IPS-18a (cell line): ENCODE results near the gene AOPEP.

Source experiments
- H3K27ac ChIP-seq: one replicate; pipeline ENCODE4 v1.5.1; 2013; ENCODE audit warnings: low read length
- H3K27me3 ChIP-seq: one replicate; pipeline ENCODE4 v1.6.1; 2013; ENCODE audit warnings: mild to moderate bottlenecking, low read length; ENCODE audit not compliant: control insufficient read depth, insufficient read depth
- H3K36me3 ChIP-seq: one replicate; pipeline ENCODE4 v1.6.1; 2013; ENCODE audit warnings: low read depth, low read length; ENCODE audit not compliant: control insufficient read depth
- H3K4me1 ChIP-seq: one replicate; pipeline ENCODE4 v1.6.1; 2013; ENCODE audit warnings: low read depth, low read length; ENCODE audit not compliant: control insufficient read depth
- H3K4me3 ChIP-seq: one replicate; pipeline ENCODE4 v1.5.1; 2013; ENCODE audit warnings: low read length
- H3K9ac ChIP-seq: one replicate; pipeline ENCODE4 v1.6.1; 2013; ENCODE audit warnings: mild to moderate bottlenecking, low read length, moderate library complexity
- H3K9me3 ChIP-seq: one replicate; pipeline ENCODE4 v1.6.1; 2013; ENCODE audit warnings: low read depth, low read length; ENCODE audit not compliant: control insufficient read depth

AOPEP gene

DNA sequence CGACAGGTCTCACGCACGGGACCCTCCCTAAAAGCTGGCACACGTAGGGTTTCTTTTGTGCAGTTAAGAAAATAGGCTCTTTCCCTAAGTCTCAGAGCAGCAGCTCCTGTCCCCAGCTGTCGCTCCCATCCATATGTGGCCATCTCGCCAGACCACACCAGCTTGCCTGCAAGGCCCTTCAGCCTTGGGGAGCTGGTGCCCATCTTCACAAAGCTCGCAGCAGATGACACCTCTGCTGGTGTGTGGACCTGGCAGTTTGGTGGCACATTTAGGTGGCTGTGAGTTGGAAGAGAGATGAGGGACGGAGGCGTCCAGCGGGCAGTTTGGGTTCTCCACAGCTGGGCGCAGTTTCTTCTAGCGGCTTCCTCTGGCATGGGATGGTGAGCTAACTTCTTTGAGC, 352.0 kb downstream of the AOPEP start:
- no peaks in the 10 kb centered on the region for H3K27me3 ChIP-seq
- no peak overlapping the region for H3K27ac ChIP-seq
- H3K4me3 ChIP-seq, result no peak overlapping the region
- no peaks in the 10 kb centered on the region for H3K9me3 ChIP-seq
- H3K4me1 ChIP-seq, result peaks cover 12% of the 10 kb centered on the region
- peaks cover 5% of the 10 kb centered on the region for H3K36me3 ChIP-seq
- no peak overlapping the region for H3K9ac ChIP-seq

DNA sequence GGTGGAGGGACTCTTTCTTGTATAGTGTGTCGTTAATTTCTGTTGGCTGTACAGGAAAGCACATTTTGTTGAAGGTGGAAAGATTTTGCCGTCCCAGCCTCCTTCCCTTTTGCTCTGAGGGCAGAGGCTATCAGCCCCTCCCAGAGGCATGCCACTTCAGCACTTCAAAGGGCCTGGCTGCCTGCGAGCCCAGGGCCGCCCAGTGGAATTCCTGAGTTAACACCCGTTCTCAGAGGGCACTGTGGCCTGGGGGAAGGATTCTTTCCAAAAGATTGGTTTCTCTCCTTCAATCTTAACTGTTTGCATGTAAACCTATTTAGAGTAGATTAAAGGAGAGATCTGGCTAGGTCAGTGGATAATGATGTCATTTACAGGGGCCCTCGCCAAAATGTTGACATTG, 352.4 kb downstream of the AOPEP start:
- Histone ChIP-seq H3K4me3 (no peak overlapping the region), H3K4me1 (peaks cover 12% of the 10 kb centered on the region), H3K27me3 (no peaks in the 10 kb centered on the region), H3K9me3 (no peaks in the 10 kb centered on the region), H3K27ac (no peak overlapping the region), H3K36me3 (peaks cover 7% of the 10 kb centered on the region), H3K9ac (no peak overlapping the region)

DNA sequence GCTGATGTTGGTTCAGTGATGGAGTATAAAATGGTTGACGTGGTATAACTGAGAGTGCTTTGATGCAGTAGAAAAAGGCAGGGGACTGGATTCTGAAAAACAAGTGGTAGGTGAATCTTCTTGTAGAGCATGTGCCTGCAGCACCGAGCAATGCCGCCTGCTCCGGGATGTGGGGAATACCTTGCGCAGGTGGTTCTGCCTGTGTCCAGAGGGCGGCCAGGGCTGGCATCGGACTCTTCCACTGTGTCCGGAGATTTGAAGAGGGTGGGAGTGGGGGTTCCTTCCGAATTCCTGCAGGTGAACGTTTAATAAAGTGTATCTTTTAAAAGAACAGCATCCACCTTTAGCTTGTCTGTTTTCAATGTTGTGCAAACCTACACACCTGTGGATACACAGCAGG, 353.0 kb downstream of the AOPEP start:
- Histone ChIP-seq H3K4me3 (no peak overlapping the region), H3K27ac (no peak overlapping the region), H3K9ac (no peak overlapping the region), H3K36me3 (peaks cover 7% of the 10 kb centered on the region), H3K9me3 (no peaks in the 10 kb centered on the region), H3K27me3 (no peaks in the 10 kb centered on the region), H3K4me1 (peaks cover 12% of the 10 kb centered on the region)

DNA sequence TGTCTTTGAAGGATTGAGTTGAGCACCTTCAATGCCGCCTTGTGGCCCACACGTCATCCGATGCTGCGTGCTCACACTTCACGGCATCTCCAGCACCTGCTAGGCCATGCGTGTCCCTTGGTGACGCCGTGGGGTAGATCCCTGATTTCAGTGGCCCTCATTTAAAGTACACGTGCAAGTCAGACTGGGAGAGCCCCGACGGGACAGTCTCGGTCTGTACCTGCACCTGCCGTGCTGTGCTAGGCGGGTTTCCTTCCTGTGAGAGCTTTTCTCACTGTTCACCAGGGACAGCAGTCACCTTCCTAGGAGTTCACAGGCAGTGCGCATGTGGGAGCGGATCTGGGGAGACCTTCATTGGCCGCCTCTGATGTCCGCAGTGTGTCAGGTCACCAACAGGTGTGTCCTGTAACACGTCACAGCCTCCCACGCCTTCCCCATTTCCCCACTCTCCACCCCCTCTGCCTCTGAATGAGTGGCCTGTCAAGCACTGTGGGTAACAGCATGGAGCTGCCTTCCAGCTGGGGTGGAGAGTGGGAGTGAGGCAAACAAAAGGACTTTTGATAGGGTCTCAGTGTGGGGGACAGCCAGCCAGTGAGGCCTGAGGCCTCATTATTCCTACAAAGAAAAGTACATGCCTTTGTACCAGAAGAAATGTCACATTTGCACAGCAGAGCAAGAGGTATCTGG, 354.6 kb downstream of the AOPEP start:
- Histone ChIP-seq H3K27me3 (no peaks in the 10 kb centered on the region), H3K9me3 (no peaks in the 10 kb centered on the region), H3K36me3 (peaks cover 7% of the 10 kb centered on the region), H3K4me1 (peaks cover 12% of the 10 kb centered on the region), H3K4me3 (no peak overlapping the region), H3K27ac (no peak overlapping the region), H3K9ac (no peak overlapping the region)

DNA sequence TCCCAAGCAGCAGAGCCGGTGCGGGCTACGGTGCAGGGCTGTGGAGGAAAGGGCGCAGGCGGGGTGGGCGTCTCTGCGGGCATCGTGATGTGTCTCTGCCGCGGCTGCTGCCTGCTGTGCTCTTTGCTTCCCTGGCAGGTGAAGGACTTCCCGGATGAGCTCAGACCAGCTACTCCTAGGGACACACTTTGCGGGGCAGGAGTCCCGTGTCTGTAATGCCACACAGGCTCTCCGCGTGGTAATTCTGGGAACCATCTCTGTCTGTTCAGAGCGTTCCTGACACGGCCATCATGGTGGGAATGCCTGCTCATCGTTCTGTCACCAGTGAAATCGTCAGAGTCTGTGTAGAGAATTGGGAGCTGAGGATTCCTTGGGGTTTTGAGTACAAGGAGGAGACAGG, 355.5 kb downstream of the AOPEP start:
- Histone ChIP-seq H3K9me3 (no peaks in the 10 kb centered on the region), H3K27me3 (no peaks in the 10 kb centered on the region), H3K4me1 (peaks cover 12% of the 10 kb centered on the region), H3K4me3 (no peak overlapping the region), H3K36me3 (peaks cover 7% of the 10 kb centered on the region), H3K27ac (no peak overlapping the region), H3K9ac (no peak overlapping the region)

DNA sequence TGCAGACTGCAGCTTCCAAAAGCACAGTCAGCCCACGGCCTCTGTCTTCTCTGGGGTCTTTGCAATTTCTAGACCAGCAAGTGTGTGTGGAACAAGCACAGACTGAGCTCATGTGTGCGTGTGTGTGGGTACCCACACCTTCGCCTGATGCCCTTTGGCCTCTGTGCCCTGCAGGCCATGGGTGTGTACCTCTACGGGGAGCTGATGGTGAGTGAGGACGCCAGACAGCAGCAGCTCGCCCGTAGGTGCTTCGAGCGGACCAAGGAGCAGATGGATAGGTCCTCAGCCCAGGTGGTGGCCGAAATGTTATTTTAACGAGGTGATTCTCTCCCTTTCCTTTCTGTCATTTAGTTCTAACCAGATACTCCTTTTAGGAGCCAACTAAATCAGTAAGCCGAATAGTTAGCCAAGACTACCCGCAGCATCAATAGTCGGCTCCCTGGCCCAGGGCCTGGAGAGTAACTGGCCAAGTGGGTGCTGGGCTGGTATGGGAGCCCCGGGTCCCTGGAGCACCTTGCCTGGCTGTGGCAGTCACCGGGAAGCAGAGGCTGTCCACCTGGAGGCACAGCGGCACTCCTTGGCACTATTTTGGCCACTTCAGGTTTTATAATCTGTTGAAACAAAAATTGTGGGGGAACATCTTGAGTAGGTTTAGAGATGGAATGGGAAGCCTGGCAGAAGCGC, 356.0 kb downstream of the AOPEP start:
- no peak overlapping the region for H3K27ac ChIP-seq
- H3K36me3 ChIP-seq, result peaks cover 7% of the 10 kb centered on the region
- H3K9ac ChIP-seq, result no peak overlapping the region
- peaks cover 12% of the 10 kb centered on the region for H3K4me1 ChIP-seq
- no peaks in the 10 kb centered on the region for H3K27me3 ChIP-seq
- no peaks in the 10 kb centered on the region for H3K9me3 ChIP-seq
- no peak overlapping the region for H3K4me3 ChIP-seq

DNA sequence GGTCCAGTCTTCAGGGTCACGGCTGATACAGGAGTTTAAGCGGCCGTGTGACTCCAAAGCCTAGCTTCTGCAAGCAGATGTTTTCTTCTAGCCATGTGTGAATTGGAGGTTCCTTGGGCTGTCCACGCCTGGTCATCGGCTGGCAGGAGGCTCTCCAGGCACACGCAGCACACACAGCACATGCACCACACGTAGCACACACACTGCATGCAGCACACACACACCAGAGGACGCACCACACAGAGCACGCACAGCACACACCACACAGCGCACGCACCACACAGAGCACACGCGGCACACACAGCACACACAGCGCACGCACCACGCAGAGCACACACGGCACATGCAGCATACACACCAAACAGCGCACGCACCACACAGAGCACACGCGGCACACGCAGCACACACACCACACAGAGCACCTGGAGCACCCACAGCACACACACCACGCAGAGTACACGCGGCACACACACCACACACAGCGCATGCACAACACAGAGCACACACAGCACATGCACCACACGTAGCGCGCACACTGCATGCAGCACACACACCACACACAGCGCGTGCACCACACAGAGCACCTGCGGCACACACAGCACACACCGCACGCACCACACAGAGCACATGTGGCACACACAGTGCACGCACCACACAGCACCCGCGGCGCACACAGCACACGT, 356.7 kb downstream of the AOPEP start:
- Histone ChIP-seq H3K4me3 (no peak overlapping the region), H3K9me3 (no peaks in the 10 kb centered on the region), H3K9ac (no peak overlapping the region), H3K36me3 (peaks cover 7% of the 10 kb centered on the region), H3K4me1 (peaks cover 12% of the 10 kb centered on the region), H3K27ac (no peak overlapping the region), H3K27me3 (no peaks in the 10 kb centered on the region)

DNA sequence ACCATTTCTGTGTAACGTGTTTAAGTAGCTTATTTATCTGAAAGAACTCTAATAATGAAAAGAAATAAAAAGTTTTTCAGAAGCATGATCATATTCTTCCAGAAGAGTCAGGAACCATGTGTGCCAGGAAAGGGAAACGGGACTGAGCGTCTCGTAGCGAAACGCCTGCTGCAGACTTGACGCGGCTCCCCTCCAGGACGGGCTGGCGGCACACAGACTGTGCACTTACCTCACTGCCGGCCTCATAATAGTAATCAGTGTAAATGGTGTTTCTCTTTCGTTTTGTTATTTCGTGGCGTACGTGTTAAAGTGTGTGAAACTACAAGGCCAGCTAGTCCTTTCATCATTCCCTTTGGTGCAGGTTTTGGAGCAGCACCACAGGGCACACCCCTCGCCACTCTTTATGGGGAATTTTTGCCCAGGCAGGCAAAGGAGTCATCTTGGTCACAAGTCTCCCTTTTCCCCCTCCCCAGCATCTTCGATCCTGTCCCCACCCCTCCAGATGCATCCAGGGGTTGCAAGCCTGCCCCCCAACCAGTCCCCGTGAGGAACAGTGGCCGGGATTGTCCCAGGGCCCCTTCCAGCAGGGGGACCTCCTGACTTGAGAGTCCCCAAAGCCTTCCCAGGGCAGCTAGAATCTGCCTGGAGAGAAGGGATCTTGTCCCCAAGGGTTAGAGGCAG, 357.9 kb downstream of the AOPEP start:
- H3K27me3 ChIP-seq, result no peaks in the 10 kb centered on the region
- H3K27ac ChIP-seq, result no peak overlapping the region
- peaks cover 7% of the 10 kb centered on the region for H3K36me3 ChIP-seq

DNA sequence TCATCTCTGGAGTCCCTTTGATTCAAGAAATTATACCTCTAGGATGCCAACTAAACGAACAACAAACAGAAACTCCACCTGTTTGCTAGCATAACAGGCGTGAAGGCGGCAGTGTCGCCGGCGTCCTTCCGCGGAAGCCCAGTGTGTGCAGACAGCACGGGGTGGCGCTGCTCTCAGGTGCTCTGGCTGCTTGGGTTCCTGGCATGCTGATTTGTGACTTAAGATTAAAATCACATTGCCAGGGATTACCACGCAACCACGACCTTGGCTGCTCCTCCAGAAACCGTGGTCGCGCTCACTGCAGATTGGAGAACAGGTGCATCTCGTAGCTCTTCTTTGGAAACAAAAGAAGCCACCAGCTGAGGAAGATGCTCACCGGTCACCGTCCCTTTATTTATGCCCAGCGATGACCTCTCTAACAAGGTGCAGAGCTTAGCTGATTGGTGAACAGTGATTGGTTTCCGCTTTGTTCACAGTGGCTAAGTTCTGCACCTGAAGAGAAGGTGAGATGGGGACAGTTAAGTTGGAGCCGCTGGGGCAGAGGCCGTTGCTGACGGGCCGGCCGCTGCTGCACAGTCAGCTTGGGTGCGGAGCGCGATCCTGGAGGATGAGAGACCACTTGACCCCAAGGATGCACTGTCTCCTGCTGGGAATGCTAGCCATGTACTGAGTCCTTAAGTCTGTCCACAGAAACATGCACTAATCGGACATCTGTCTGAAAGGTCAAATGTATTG, 358.7 kb downstream of the AOPEP start:
- Histone ChIP-seq H3K27me3 (no peaks in the 10 kb centered on the region), H3K9me3 (no peaks in the 10 kb centered on the region), H3K4me3 (no peak overlapping the region), H3K4me1 (peaks cover 4% of the 10 kb centered on the region), H3K36me3 (peaks cover 7% of the 10 kb centered on the region), H3K9ac (no peak overlapping the region), H3K27ac (no peak overlapping the region)

More for the DNA sequence above, 357.9 kb downstream of the AOPEP start:
- Histone ChIP-seq H3K4me1 (peaks cover 4% of the 10 kb centered on the region), H3K9me3 (no peaks in the 10 kb centered on the region), H3K9ac (no peak overlapping the region), H3K4me3 (no peak overlapping the region)

DNA sequence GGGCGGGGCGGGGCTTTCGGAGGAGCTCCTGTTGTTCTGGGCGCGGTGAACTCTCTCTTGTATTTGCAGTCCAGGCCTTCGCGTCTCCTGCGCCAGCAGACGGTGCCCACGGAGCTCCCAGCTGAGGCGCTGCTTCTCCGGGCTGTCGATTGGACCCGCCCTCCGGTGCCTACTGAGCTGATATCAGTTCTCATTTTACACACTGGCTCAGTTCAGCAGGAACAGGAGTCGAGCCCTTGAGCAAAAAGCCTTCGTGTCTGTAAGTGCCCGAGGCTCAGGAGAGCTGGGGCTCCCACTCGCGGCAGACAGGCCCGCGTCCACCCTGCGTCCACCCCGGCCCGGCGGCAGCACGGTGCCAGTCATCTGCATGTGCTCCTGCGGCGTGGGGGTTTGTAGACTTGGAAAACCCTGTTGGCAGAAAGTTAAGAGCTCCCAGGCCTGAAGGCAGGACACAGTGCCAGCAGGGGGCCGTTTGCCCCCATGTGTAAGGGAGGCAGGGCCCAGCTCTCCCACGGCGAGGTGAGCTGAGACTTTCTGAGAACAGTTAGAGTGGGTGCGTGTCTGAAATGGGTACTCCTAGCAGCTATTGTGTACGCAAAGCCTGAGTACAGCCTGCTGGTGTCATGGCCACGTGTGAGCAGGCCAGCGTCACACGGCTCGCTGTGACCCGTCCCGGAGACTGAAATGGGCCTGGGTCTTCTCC, 359.5 kb downstream of the AOPEP start:
- Histone ChIP-seq H3K9ac (no peak overlapping the region), H3K9me3 (no peaks in the 10 kb centered on the region), H3K27me3 (no peaks in the 10 kb centered on the region), H3K36me3 (peaks cover 7% of the 10 kb centered on the region), H3K4me3 (no peak overlapping the region), H3K27ac (no peak overlapping the region), H3K4me1 (peaks cover 3% of the 10 kb centered on the region)
